Left ventricle myocardium inferior (tissue), 1 donor: Measurements from ENCODE around the gene MAPK9. TPM values are rescaled to one million over a fixed set of nuclear protein-coding genes. Genes with fewer than 3 reads are reported as not detected.

Experiments used
- DNase-seq: peaks from one replicate; pipeline ENCODE4 v3.0.0-alpha.2; 2020
- H3K27ac ChIP-seq: fragments of 200-600 bp; replicated peaks from 2 replicates; pipeline ENCODE4 v1.8.0; 2021
- H3K27me3 ChIP-seq: fragments of 200-600 bp; 2 replicates; pipeline ENCODE4 v1.8.0; 2021; ENCODE audit warnings: low read depth
- H3K36me3 ChIP-seq: fragments of 200-600 bp; 2 replicates; pipeline ENCODE4 v1.8.0; 2021
- H3K4me1 ChIP-seq: fragments of 200-600 bp; 2 replicates; pipeline ENCODE4 v1.8.0; 2021
- H3K4me3 ChIP-seq: fragments of 200-600 bp; 2 replicates; pipeline ENCODE4 v1.8.0; 2021; ENCODE audit warnings: mild to moderate bottlenecking, moderate library complexity
- H3K9me3 ChIP-seq: fragments of 200-600 bp; replicated peaks from 2 replicates; pipeline ENCODE4 v1.8.0; 2021
- CTCF ChIP-seq: fragments of 200-600 bp; IDR thresholded peaks from 2 replicates; pipeline ENCODE4 v1.8.0; 2021; ENCODE audit warnings: antibody characterized with exemption, mild to moderate bottlenecking, borderline replicate concordance
- intact Hi-C: fragments of 100-400 bp; cut with micrococcal nuclease; formaldehyde crosslinking; loops from one replicate; pipeline ENCODE4 v1.11.0; 2022
- total RNA-seq: library from RNA; stranded (reverse); fragmentation: NEBNext Ultra II Directional; extraction: Animal tissue kit (Norgen Biotek cat#: 25700); gene quantifications from one replicate; pipeline ENCODE4 v1.2.1, GENCODE V29; 2021
- donor health status: DM: no; HTN: yes; CAD: no; lungs with severe emphysema.

MAPK9 gene
- total RNA-seq, 1 donor from 2014 or later: 40.9 TPM

DNA sequence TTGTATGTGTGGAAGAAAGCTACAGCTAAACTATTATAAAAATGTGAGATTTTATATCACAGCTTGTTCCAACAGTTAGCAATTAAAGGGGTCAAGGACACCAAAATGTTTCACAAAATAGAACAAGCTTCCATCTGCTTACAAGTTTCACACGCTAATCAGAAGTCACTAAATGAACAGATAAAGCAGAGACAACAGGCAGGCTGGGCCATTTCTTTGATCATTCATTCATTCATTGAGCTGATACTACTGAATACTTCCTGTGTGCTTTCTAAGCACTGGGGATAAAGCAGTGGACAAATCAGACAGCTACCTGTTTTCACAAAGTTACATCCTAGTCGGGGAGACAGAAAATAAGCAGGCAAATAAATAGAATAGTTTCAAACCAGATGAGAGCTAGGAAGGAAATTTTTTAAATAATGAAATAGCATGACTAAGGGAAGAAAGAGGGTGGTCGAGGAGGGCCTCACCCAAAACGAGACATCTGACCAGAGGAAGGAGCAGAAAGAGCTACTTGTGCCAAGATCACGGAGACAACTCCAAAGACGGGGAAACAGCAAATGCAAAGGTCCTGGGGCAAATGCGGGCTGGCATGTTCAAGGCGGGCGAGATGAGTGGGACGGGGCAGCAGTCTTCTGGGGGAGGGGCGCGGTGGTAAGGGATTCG, 1.2 kb downstream of the MAPK9 start:
- Histone ChIP-seq H3K27ac (no peak overlapping the region), H3K4me3 (peak overlapping the region; percentile 99), H3K36me3 (peaks cover 7% of the 10 kb centered on the region), H3K9me3 (no peaks in the 10 kb centered on the region), H3K4me1 (peaks cover 36% of the 10 kb centered on the region), H3K27me3 (no peaks in the 10 kb centered on the region)
- TF ChIP-seq CTCF: no peak
- intact Hi-C loops: loop anchor here (10.0 kb wide), 1 partner anchor 184 kb away; no protein-coding TSS in a partner anchor
- no peak for DNase-seq

DNA sequence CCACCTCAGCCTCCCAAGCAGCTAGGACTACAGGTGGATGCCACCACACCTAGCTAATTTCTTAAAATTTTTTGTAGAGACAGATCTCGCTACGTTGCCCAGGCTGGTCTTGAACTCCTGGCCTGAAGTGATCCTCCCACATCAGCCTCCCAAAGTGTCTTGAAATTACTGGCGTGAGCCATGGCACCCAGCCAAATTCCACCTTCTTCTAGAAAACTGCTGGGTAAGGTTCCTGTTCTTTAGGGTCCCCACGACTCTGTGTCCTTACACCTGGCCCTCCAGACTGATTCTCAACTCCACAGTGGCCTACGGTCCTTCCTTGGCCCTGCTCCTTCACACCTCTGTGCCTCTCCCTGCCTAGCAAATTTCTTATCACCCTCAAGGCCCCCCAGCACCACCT, 1.9 kb downstream of the MAPK9 start:
- H3K9me3 ChIP-seq: no peaks in the 10 kb centered on the region
- DNase-seq: no peak
- H3K27me3 ChIP-seq: no peaks in the 10 kb centered on the region
- H3K27ac ChIP-seq: no peak overlapping the region
- H3K4me3 ChIP-seq: no peak overlapping the region
- peaks cover 7% of the 10 kb centered on the region for H3K36me3 ChIP-seq
- no peak for TF ChIP-seq CTCF
- intact Hi-C loops: loop anchor here (10.0 kb wide), 1 partner anchor 185 kb away; no protein-coding TSS in a partner anchor
- H3K4me1 ChIP-seq: peaks cover 32% of the 10 kb centered on the region

DNA sequence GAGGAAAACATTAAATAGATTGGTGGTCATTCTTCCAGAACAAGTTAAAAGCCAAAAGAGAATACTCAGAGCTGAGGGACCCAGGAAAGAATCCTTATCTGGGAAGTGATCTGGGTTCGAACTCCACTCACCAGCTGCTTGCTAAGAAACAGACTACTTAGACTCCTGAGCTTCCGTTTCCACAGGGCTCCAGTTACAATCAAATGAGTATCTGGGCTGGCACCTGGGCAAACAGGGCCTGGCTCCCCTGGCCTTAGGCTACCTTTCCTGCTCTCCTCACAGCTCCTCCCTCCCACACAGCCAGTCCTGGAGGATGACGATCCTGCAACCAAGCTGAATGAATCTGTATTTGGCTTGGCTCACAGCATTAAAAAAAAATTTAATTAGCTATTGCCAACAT, 2.5 kb downstream of the MAPK9 start:
- intact Hi-C loops: no loop called here
- TF ChIP-seq CTCF: no peak

DNA sequence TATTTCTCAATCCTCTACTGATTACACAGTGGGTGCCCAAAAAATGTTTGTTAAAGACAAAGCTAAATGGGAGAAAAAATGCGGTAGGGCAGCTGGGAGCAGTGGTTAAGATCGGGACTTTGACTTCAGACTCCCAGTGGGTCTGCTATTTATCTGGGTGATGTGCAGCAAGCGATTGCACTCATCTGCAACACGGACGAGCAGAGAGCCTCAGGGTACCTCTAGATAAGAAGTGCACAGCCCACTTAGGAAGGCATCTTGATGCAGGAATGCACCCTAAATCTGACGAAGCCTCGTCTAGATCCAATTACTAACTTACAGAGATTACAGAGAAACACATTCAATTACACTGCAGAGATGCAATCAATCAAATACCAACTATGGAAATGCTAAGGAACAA, 4.0 kb downstream of the MAPK9 start:
- Histone ChIP-seq H3K27ac (no peak overlapping the region), H3K27me3 (no peaks in the 10 kb centered on the region), H3K36me3 (peaks cover 7% of the 10 kb centered on the region), H3K4me3 (no peak overlapping the region), H3K4me1 (peaks cover 29% of the 10 kb centered on the region), H3K9me3 (no peaks in the 10 kb centered on the region)
- intact Hi-C loops: no loop called here
- no peak for DNase-seq
- TF ChIP-seq CTCF: no peak

More for the DNA sequence above, 2.5 kb downstream of the MAPK9 start:
- Histone ChIP-seq H3K4me3 (no peak overlapping the region), H3K36me3 (peaks cover 7% of the 10 kb centered on the region), H3K27ac (no peak overlapping the region), H3K9me3 (no peaks in the 10 kb centered on the region), H3K27me3 (no peaks in the 10 kb centered on the region), H3K4me1 (peaks cover 32% of the 10 kb centered on the region)
- no peak for DNase-seq

DNA sequence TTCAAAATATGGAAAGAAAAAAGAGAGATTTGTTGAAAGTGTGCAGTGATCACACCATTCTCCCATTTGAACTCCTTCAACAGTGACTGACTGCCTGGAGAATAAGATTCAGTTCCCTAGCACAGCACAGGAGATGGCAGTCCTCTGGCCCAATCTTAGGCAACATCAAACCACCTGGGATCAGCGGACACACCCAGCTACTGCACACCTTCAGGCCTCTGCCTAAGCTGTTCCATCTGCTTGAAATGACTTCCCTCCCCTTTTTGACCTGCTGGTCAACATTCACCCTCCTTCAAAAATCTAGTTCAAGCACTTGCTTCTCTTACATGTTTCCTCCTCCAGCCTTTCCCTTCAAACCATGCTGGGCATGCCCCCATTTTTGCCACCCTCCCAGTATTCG, 4.5 kb downstream of the MAPK9 start:
- no peaks in the 10 kb centered on the region for H3K27me3 ChIP-seq
- no peaks in the 10 kb centered on the region for H3K9me3 ChIP-seq
- TF ChIP-seq CTCF: no peak
- H3K27ac ChIP-seq: no peak overlapping the region
- H3K4me1 ChIP-seq: peaks cover 30% of the 10 kb centered on the region
- no peak for DNase-seq
- no peak overlapping the region for H3K4me3 ChIP-seq
- intact Hi-C loops: no loop called here
- H3K36me3 ChIP-seq: peaks cover 7% of the 10 kb centered on the region
